ENCODE results near the gene SMARCAD1. TPM values are rescaled to one million over a fixed set of nuclear protein-coding genes. Genes with fewer than 3 reads are reported as not detected.

The SMARCAD1 gene
- total and polyA plus RNA-seq, 11 donors: 3.7 to 14.0 (median 9.4) TPM

DNA sequence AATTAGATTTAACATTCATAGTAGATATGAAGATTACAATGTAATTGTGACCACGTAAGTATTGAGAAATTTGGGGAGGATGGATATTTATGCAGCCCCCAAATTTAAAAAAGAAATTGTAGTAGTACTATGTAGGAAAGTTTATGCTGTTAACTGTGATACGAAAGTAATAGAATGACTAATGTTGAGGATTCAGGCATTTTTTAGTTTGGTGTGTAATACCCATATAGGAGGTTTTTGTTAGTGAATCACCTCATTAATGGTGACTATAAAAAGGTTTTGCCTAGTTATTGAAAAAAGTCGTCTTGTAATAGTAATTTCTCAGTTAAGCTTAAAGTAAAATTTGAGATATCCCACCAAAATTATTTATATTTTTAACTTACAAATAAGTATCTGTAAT, 67.2 kb downstream of the SMARCAD1 start:
- H3K27ac ChIP-seq: no peak overlapping the region
- TF ChIP-seq, protein P1, sequence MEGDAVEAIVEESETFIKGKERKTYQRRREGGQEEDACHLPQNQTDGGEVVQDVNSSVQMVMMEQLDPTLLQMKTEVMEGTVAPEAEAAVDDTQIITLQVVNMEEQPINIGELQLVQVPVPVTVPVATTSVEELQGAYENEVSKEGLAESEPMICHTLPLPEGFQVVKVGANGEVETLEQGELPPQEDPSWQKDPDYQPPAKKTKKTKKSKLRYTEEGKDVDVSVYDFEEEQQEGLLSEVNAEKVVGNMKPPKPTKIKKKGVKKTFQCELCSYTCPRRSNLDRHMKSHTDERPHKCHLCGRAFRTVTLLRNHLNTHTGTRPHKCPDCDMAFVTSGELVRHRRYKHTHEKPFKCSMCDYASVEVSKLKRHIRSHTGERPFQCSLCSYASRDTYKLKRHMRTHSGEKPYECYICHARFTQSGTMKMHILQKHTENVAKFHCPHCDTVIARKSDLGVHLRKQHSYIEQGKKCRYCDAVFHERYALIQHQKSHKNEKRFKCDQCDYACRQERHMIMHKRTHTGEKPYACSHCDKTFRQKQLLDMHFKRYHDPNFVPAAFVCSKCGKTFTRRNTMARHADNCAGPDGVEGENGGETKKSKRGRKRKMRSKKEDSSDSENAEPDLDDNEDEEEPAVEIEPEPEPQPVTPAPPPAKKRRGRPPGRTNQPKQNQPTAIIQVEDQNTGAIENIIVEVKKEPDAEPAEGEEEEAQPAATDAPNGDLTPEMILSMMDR (IDR thresholded peaks at IDR 0.05): no peak
- no peak for TF ChIP-seq POLR2A (IDR thresholded peaks at IDR 0.05)
- no peaks in the 10 kb centered on the region for H3K9me3 ChIP-seq
- WGBS, 4 donors: 95 to 99% (median 97%) methylated on average over 3 of the region's 3 CpGs
- intact Hi-C loops (cut with DNase I): no loop called here
- H3K4me1 ChIP-seq: no peaks in the 10 kb centered on the region
- H3K36me3 ChIP-seq: peaks cover 0 to 100% (median 95%) of the 10 kb centered on the region in 9 donors
- H3K4me3 ChIP-seq: no peak overlapping the region
- no peaks in the 10 kb centered on the region for H3K27me3 ChIP-seq
- DNase-seq (no peak), ATAC-seq (no peak)

- TF ChIP-seq, protein P1 (IDR thresholded peaks at IDR 0.05): no peak
- Histone ChIP-seq H3K36me3 (peaks cover 0 to 100% (median 98%) of the 10 kb centered on the region in 9 donors), H3K27ac (no peak overlapping the region), H3K4me1 (no peaks in the 10 kb centered on the region), H3K27me3 (no peaks in the 10 kb centered on the region), H3K4me3 (no peak overlapping the region), H3K9me3 (no peaks in the 10 kb centered on the region)
- intact Hi-C loops (cut with DNase I): no loop called here
- no peak for ATAC-seq
- WGBS, 4 donors: 96 to 98% (median 96%) methylated on average over 7 of the region's 7 CpGs
- no peak for DNase-seq
Observed at GRCh38 chr4:94276204-94276603, 68.5 kb downstream of the SMARCAD1 start.

GRCh38 chr4:94277534-94277933, 69.9 kb downstream of the SMARCAD1 start:
- intact Hi-C loops (cut with DNase I): no loop called here
- Histone ChIP-seq H3K27me3 (no peaks in the 10 kb centered on the region), H3K4me1 (no peaks in the 10 kb centered on the region), H3K36me3 (peaks cover 0 to 98% (median 95%) of the 10 kb centered on the region in 9 donors), H3K27ac (no peak overlapping the region), H3K9me3 (no peaks in the 10 kb centered on the region), H3K4me3 (no peak overlapping the region)
- ATAC-seq (no peak), DNase-seq (no peak)
- TF ChIP-seq, protein P1 (IDR thresholded peaks at IDR 0.05): no peak
- TF ChIP-seq POLR2A (IDR thresholded peaks at IDR 0.05): no peak
- 74 to 86% (median 80%) methylated on average over 3 of the region's 3 CpGs for WGBS, 4 donors

GRCh38 chr4:94278781-94279180, 71.1 kb downstream of the SMARCAD1 start:
- H3K36me3 ChIP-seq: peaks cover 0 to 98% (median 96%) of the 10 kb centered on the region in 9 donors
- ATAC-seq: no peak
- no peak overlapping the region for H3K4me3 ChIP-seq
- DNase-seq: no peak
- TF ChIP-seq, protein P1 (IDR thresholded peaks at IDR 0.05): no peak
- TF ChIP-seq POLR2A (IDR thresholded peaks at IDR 0.05): no peak
- no peaks in the 10 kb centered on the region for H3K27me3 ChIP-seq
- 96 to 98% (median 96%) methylated on average over 2 of the region's 2 CpGs for WGBS, 4 donors
- H3K27ac ChIP-seq: no peak overlapping the region
- intact Hi-C loops (cut with DNase I): no loop called here
- H3K4me1 ChIP-seq: no peaks in the 10 kb centered on the region
- no peaks in the 10 kb centered on the region for H3K9me3 ChIP-seq
